DOHH2 (cell line): Measurements from ENCODE around the gene IRF2BPL.

Experiments used
- H3F3A ChIP-seq: fragments of 200-600 bp; sonication (generic), shearing (Covaris generic); 2 replicates; pipeline ENCODE4 v1.6.0; 2016; ENCODE audit warnings: antibody characterized with exemption, mild to moderate bottlenecking; ENCODE audit not compliant: control insufficient read depth, insufficient read depth
- H3K27ac ChIP-seq: fragments of 200-600 bp; sonication (generic); 2 replicates; pipeline ENCODE4 v1.5.1; 2014; ENCODE audit warnings: low read depth, mild to moderate bottlenecking, low read length, moderate library complexity
- H3K27me3 ChIP-seq: fragments of 200-600 bp; sonication (generic); 2 replicates; pipeline ENCODE4 v1.6.1; 2014; ENCODE audit warnings: mild to moderate bottlenecking, low read length, mixed read lengths; ENCODE audit not compliant: control insufficient read depth
- H3K36me3 ChIP-seq: fragments of 200-600 bp; sonication (generic); 2 replicates; pipeline ENCODE4 v1.6.1; 2014; ENCODE audit warnings: mild to moderate bottlenecking, low read length, moderate library complexity, mixed read lengths; ENCODE audit not compliant: control insufficient read depth
- H3K4me1 ChIP-seq: fragments of 200-600 bp; sonication (generic); 2 replicates; pipeline ENCODE4 v1.6.1; 2014; ENCODE audit warnings: mild to moderate bottlenecking, low read length, mixed read lengths; ENCODE audit not compliant: control insufficient read depth
- H3K4me2 ChIP-seq: fragments of 200-600 bp; sonication (generic); 2 replicates; pipeline ENCODE4 v1.6.0; 2014; ENCODE audit warnings: mild to moderate bottlenecking, low read length, moderate library complexity
- H3K4me3 ChIP-seq: fragments of 200-600 bp; sonication (generic); 2 replicates; pipeline ENCODE4 v1.5.1; 2014; ENCODE audit warnings: mild to moderate bottlenecking, low read length, mixed read lengths
- H3K79me2 ChIP-seq: fragments of 200-600 bp; sonication (generic); 2 replicates; pipeline ENCODE4 v1.6.1; 2014; ENCODE audit warnings: mild to moderate bottlenecking, low read length, mixed read lengths; ENCODE audit not compliant: control insufficient read depth
- H3K9me2 ChIP-seq: fragments of 200-600 bp; sonication (generic); replicated peaks from 2 replicates; pipeline ENCODE4 v1.6.1; 2014; ENCODE audit warnings: mild to moderate bottlenecking, low read length, mixed read lengths; ENCODE audit not compliant: control insufficient read depth
- H3K9me3 ChIP-seq: fragments of 200-600 bp; sonication (generic); 2 replicates; pipeline ENCODE4 v1.6.1; 2014; ENCODE audit warnings: antibody characterized with exemption, low read length, mixed read lengths; ENCODE audit not compliant: control insufficient read depth, insufficient read depth
- H4K20me1 ChIP-seq: fragments of 200-600 bp; sonication (generic); 2 replicates; pipeline ENCODE4 v1.6.0; 2014; ENCODE audit warnings: low read depth, mild to moderate bottlenecking, antibody characterized with exemption, low read length, moderate library complexity; ENCODE audit not compliant: control insufficient read depth, insufficient read depth
- CTCF ChIP-seq: fragments of 200-600 bp; sonication (generic); IDR thresholded peaks from one replicate; pipeline ENCODE4 v1.5.1; 2014; ENCODE audit warnings: antibody characterized with exemption, mild to moderate bottlenecking, low read depth, low read length; ENCODE audit not compliant: poor library complexity, severe bottlenecking
- EZH2phosphoT487 ChIP-seq: fragments of 200-600 bp; sonication (generic); IDR thresholded peaks from 2 replicates; pipeline ENCODE4 v1.6.1; 2017; ENCODE audit warnings: borderline replicate concordance, mild to moderate bottlenecking, antibody characterized with exemption, low read length, moderate library complexity, mixed read lengths

IRF2BPL gene

DNA sequence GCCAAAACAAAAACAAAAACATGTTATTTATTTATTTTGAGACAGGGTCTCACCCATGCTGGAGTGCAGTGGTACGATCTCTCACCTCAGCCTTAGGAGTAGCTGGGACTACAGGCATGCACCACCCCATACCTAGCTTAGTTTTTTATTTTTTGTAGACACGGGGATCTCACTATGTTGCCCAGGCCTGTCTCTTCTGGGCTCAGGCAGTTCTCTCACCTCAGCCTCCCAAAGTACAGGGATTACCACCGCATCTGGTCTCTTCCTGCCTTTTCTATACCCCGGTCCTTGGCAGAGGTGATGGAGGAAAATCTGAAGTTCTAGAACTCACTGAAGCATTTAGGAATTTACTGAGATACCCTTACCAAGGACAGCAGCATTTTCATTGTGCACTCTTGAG is 6.8 kb upstream of the IRF2BPL start:
- peaks cover 22% of the 10 kb centered on the region for H3F3A ChIP-seq
- no peaks in the 10 kb centered on the region for H3K9me2 ChIP-seq
- H3K9me3 ChIP-seq: no peaks in the 10 kb centered on the region
- H3K4me2 ChIP-seq: no peak overlapping the region
- peaks cover 7% of the 10 kb centered on the region; the same call in 1 of the 2 replicates for H3K79me2 ChIP-seq
- H4K20me1 ChIP-seq: no peaks in the 10 kb centered on the region
- H3K27ac ChIP-seq: no peak overlapping the region
- H3K27me3 ChIP-seq: no peaks in the 10 kb centered on the region
- H3K4me1 ChIP-seq: peaks cover 64% of the 10 kb centered on the region
- H3K36me3 ChIP-seq: no peaks in the 10 kb centered on the region
- H3K4me3 ChIP-seq: no peak overlapping the region
- TF ChIP-seq EZH2phosphoT487 (no peak), CTCF (no peak)

DNA sequence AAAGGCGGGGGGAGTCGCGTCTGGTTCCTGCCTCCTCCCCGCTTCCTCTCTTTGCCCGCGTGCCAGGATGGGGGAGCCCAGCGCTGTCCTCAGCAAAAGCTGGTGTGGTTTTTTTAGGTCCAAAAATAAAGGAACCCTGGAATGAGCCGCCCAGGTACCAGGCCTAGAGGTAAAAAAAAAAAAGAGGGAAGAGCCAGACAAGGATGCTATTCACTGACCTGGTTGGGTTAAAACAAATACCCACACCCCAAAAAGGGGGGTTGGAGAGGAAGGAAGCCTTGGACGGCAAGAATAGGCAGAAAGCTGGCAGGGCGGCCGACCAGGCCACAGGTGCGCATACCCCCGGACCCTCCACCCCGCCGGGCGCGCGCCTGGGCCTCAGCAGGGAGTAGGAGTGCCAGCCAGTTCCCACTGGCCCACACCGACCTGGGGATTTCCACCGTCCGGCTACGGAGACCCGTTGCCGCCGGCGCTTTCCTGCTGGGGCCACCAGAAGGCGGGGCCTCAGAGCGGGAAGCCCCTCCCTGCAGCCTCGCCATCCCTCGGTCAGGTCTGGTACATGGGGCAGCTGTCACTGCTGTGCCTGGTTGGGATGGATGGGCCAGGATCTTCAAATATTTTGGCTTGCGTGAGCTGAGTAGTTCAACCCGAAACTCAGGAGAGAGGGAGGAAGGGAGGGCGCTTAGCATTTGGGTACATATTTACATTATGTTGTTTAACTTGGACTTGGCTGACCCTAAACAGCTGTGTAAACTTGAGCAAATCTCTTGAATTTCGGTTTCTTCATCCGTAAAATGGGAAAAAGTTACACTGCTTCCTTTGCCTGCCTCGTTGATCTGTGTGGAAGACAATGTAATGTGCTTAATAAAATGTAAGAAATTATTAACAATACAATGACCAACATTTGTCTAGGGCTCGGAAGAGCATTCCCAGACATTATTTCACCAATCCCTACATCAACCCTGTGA is 5.4 kb upstream of the IRF2BPL start:
- H3K27me3 ChIP-seq: no peaks in the 10 kb centered on the region
- peaks cover 28% of the 10 kb centered on the region for H3F3A ChIP-seq
- no peaks in the 10 kb centered on the region for H4K20me1 ChIP-seq
- H3K9me3 ChIP-seq: no peaks in the 10 kb centered on the region
- H3K27ac ChIP-seq: peak overlapping the region; percentile 73
- peaks cover 7% of the 10 kb centered on the region; the same call in 1 of the 2 replicates for H3K79me2 ChIP-seq
- peak overlapping the region; percentile 81 for H3K4me2 ChIP-seq
- H3K36me3 ChIP-seq: no peaks in the 10 kb centered on the region
- H3K4me1 ChIP-seq: peaks cover 66% of the 10 kb centered on the region
- peak overlapping the region; percentile 79 for H3K4me3 ChIP-seq
- H3K9me2 ChIP-seq: no peaks in the 10 kb centered on the region
- TF ChIP-seq EZH2phosphoT487 (no peak), CTCF (no peak)

- H3F3A ChIP-seq: peaks cover 29% of the 10 kb centered on the region
- peaks cover 65% of the 10 kb centered on the region for H3K4me1 ChIP-seq
- H3K27ac ChIP-seq: peak overlapping the region; percentile 73
- H3K36me3 ChIP-seq: no peaks in the 10 kb centered on the region
- H3K9me2 ChIP-seq: no peaks in the 10 kb centered on the region
- TF ChIP-seq EZH2phosphoT487: no peak
- no peak for TF ChIP-seq CTCF
- peak overlapping the region; percentile 81 for H3K4me2 ChIP-seq
- peak overlapping the region; percentile 79 for H3K4me3 ChIP-seq
- H3K9me3 ChIP-seq: no peaks in the 10 kb centered on the region
- no peaks in the 10 kb centered on the region for H4K20me1 ChIP-seq
- H3K27me3 ChIP-seq: no peaks in the 10 kb centered on the region
- H3K79me2 ChIP-seq: peaks cover 8% of the 10 kb centered on the region
Measured at GRCh38 chr14:77032844-77033621, 4.5 kb upstream of the IRF2BPL start.
